Uterus (tissue), 4 donors: Measurements from ENCODE around the gene HTT. TPM values are rescaled to one million over a fixed set of nuclear protein-coding genes. Genes with fewer than 3 reads are reported as not detected.

ENCODE experiments used
- DNase-seq, 2 donors: peaks; one replicate each; pipeline ENCODE4 v3.0.0-alpha.2; 2019 to 2020
- H3K27ac ChIP-seq, 2 donors: fragments of 200-600 bp; sonication (generic); 1 replicate in 1 of 2; 2 replicates in 1 of 2; pipeline ENCODE4 v1.5.1; 2016 to 2018
- H3K27me3 ChIP-seq, 2 donors: fragments of 200-600 bp; sonication (generic); one replicate each; pipeline ENCODE4 v1.5.1; 2018 to 2019; ENCODE audit warnings: control low read depth in 1 of 2
- H3K36me3 ChIP-seq, 2 donors: fragments of 200-600 bp; sonication (generic); one replicate each; pipeline ENCODE4 v1.5.1; 2019; ENCODE audit warnings: control low read depth in 1 of 2
- H3K4me1 ChIP-seq, 2 donors: fragments of 200-600 bp; sonication (generic); one replicate each; pipeline ENCODE4 v1.5.1; 2018 to 2019; ENCODE audit warnings: control low read depth in 1 of 2
- H3K4me3 ChIP-seq, 2 donors: fragments of 200-600 bp; sonication (generic); 1 replicate in 1 of 2; 2 replicates in 1 of 2; pipeline ENCODE4 v1.5.1; 2018 to 2019; ENCODE audit warnings: mild to moderate bottlenecking in 1 of 2
- H3K9me3 ChIP-seq, 2 donors: fragments of 200-600 bp; sonication (generic); one replicate each; pipeline ENCODE4 v1.5.1; 2019; ENCODE audit warnings: control low read depth in 1 of 2
- POLR2A ChIP-seq, 2 donors: fragments of 450-650 bp; IDR thresholded peaks; one replicate each; pipeline ENCODE4 v1.6.1; 2016; ENCODE audit warnings: antibody characterized with exemption in 2 of 2, mild to moderate bottlenecking in 1 of 2, moderate library complexity in 1 of 2
- intact Hi-C: fragments of 100-400 bp; cut with DNase I; formaldehyde crosslinking; loops from one replicate; pipeline ENCODE4 v1.15.1; 2023; ENCODE audit warnings: low total_unique reads
- total RNA-seq, 4 donors: library from RNA; depleted of rRNA in 3 of 4; stranded (reverse); fragments of >200 nt in 3 of 4; gene quantifications; one replicate each; pipeline versions ENCODE4 v1.1.0 to v1.2.4, GENCODE V29; 2014 to 2023
- TF ChIP-seq, protein P1 (sequence below), 4 experiments: fragments of 200-600 bp in 2 of 4; fragments of 450-650 bp in 2 of 4; sonication (generic) in 2 of 4; IDR thresholded peaks; one replicate each; pipeline ENCODE4 v1.5.1; 2016 to 2019; ENCODE audit warnings: antibody characterized with exemption in 4 of 4, mild to moderate bottlenecking in 2 of 4, moderate library complexity in 1 of 4
- donor health status: DM: yes; HTN: yes; CAD: no.

Gene HTT
- total RNA-seq, 4 donors from 2014 or later, result 10.9 to 81.4 (median 49.8) TPM

DNA sequence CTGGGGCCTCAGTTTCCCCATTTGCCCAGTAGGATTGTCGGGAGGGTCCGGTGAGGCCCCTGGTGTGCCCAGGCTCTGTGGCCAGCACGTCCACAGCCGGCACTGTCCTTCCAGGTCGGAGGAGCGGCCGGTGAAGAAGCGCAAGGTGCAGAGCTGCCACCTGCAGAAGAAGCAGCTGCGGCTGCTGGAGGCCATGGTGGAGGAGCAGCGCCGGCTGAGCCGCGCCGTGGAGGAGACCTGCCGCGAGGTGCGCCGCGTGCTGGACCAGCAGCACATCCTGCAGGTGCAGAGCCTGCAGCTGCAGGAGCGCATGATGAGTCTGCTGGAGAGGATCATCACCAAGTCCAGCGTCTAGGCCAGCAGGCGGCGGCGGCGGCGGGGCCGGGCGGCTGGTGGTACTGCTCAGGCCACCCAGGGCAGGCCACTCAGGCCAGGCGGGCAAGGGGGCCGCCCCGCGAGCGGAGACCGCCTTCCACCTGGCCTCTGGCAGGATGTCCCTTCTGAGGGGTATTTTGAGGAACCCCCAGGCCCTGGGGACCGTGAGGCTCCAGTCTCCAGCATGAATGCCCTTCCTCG is 181.2 kb downstream of the HTT start:
- peak in 1 of 2 donors; percentile 3 for DNase-seq
- Histone ChIP-seq H3K4me1 (no peaks in the 10 kb centered on the region), H3K36me3 (no peaks in the 10 kb centered on the region), H3K4me3 (no peak overlapping the region), H3K9me3 (no peaks in the 10 kb centered on the region), H3K27ac (no peak overlapping the region), H3K27me3 (no peaks in the 10 kb centered on the region)
- intact Hi-C loops, result no loop called here
- TF ChIP-seq POLR2A (IDR thresholded peaks at IDR 0.05), result no peak
- TF ChIP-seq, protein P1, sequence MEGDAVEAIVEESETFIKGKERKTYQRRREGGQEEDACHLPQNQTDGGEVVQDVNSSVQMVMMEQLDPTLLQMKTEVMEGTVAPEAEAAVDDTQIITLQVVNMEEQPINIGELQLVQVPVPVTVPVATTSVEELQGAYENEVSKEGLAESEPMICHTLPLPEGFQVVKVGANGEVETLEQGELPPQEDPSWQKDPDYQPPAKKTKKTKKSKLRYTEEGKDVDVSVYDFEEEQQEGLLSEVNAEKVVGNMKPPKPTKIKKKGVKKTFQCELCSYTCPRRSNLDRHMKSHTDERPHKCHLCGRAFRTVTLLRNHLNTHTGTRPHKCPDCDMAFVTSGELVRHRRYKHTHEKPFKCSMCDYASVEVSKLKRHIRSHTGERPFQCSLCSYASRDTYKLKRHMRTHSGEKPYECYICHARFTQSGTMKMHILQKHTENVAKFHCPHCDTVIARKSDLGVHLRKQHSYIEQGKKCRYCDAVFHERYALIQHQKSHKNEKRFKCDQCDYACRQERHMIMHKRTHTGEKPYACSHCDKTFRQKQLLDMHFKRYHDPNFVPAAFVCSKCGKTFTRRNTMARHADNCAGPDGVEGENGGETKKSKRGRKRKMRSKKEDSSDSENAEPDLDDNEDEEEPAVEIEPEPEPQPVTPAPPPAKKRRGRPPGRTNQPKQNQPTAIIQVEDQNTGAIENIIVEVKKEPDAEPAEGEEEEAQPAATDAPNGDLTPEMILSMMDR (IDR thresholded peaks at IDR 0.05), result no peak

DNA sequence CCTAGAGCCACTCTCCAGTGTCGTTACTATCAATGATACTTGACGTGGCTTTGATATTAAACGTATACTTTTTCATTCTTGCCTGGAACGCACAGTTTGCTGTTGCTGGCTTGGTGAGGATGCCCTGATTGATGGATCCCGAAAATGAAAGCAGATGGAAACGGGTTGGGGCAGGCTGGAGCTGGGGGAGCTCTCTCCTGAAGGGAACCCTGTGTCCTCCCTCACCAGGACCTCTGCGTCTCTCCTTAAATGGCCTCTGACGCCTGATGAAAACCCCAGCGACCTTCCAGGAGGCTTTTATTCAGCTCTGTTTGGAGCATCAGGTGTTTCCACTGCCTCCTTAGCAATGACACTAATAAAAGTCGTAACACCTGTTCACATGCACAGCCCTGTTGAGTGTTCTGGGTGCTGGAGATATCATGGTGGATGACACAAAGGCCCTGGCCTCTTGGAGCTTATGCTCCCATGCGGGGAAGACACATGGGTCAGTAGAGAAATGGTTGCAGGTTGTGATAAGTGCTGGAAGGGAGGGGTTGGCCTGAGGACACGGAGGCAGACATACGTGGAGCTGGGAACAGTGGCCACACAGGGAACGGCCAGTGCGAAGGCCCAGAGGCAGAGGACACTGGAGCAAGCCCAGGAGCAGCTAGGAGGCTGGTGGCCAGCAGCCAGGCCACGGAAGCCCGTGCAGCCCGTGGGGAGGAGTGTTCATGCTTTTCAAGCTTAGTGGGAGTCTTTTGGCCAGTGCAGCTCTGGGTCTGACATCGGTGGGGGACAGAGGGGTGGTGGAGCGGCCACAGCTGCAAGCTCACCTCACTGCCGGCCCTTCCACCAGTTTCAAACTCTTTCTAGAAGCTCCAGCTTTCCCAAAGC is 182.0 kb downstream of the HTT start:
- peak in 1 of 2 donors; percentile 5 for DNase-seq
- intact Hi-C loops, result no loop called here

DNA sequence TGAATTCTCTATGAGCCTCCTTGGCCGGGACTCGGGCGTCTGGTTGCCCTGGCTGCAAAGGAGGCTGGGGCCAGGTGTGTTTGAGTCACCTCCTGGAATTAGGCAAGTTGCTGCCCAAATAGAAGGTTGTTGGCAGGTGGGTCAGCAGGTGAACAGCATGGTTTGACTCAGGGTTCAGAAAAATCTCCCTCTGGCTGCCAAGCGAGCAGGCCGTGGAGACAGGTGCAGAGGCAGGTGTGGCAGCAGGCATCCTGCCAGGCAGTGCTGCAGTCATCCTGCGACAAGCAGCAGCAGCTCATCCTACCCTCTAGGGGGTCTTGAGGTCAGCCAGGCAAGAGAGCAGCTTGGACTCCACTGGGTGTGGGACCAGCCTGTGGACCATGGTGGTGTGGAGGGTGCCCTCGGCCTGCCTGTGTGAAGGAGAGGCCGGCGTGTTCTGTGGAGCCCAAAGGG is 182.6 kb downstream of the HTT start:
- no peaks in the 10 kb centered on the region for H3K9me3 ChIP-seq
- intact Hi-C loops, result no loop called here
- no peak overlapping the region for H3K4me3 ChIP-seq
- no peak for TF ChIP-seq POLR2A (IDR thresholded peaks at IDR 0.05)
- TF ChIP-seq, protein P1 (IDR thresholded peaks at IDR 0.05), result no peak
- no peak for DNase-seq
- H3K27me3 ChIP-seq, result no peaks in the 10 kb centered on the region
- no peaks in the 10 kb centered on the region for H3K4me1 ChIP-seq
- H3K27ac ChIP-seq, result no peak overlapping the region
- no peaks in the 10 kb centered on the region for H3K36me3 ChIP-seq

More for the DNA sequence above, 182.0 kb downstream of the HTT start:
- H3K36me3 ChIP-seq, result no peaks in the 10 kb centered on the region
- H3K27me3 ChIP-seq, result no peaks in the 10 kb centered on the region
- no peak overlapping the region for H3K4me3 ChIP-seq
- H3K9me3 ChIP-seq, result no peaks in the 10 kb centered on the region
- H3K27ac ChIP-seq, result no peak overlapping the region
- TF ChIP-seq, protein P1 (IDR thresholded peaks at IDR 0.05), result no peak
- TF ChIP-seq POLR2A (IDR thresholded peaks at IDR 0.05), result no peak
- no peaks in the 10 kb centered on the region for H3K4me1 ChIP-seq

DNA sequence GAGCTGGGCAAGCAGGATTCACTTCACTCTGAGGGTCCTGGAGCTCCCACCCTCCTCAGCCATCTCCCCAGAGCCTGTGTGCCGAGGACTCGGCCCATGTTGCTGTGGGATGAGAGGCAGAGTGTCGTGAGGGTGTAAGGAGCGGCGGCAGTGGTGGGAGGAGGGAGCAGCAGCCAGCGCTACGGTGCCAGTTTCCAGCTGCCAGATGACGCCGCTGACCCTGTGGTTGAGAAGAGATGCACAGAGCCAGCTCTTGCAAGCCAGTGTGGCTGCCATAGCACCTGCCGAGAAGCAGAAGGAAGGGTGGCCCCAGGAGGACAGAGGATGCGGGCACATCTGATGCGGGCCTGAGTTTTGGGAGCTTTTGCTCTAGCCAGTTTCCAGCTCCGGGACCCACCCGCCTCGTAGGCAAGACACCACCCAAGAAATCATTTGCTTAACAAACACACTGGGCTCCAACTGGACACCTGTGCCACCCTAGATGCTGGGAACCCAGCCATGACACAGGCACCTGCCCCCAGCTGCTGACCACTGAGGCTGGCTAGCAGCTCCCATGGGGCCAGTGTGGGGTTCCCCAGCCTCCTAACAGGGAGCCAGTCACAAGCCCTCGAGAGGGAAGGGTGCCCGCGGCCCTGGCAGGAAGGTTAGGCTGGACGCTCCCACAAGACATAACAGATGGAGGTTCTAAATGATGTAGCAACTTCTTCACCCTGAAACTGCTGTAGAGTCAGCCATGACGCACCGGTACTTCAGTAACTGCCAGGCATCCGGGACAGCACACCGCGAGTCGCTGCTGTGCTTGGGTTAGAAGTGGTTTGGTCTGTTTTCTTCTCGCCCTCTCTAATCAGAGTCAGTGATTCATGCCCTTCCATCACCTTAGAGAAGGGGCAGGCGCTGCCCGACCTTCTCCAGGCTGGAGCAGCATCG is 183.3 kb downstream of the HTT start:
- Histone ChIP-seq H3K36me3 (no peaks in the 10 kb centered on the region), H3K4me1 (no peaks in the 10 kb centered on the region), H3K4me3 (no peak overlapping the region), H3K27ac (no peak overlapping the region), H3K9me3 (no peaks in the 10 kb centered on the region), H3K27me3 (no peaks in the 10 kb centered on the region)
- peak in 1 of 2 donors; percentile 8 for DNase-seq
- intact Hi-C loops, result no loop called here
- TF ChIP-seq POLR2A (IDR thresholded peaks at IDR 0.05), result no peak
- TF ChIP-seq, protein P1 (IDR thresholded peaks at IDR 0.05), result no peak
